ENCODE measurements around the gene SEMA4D.

DNA sequence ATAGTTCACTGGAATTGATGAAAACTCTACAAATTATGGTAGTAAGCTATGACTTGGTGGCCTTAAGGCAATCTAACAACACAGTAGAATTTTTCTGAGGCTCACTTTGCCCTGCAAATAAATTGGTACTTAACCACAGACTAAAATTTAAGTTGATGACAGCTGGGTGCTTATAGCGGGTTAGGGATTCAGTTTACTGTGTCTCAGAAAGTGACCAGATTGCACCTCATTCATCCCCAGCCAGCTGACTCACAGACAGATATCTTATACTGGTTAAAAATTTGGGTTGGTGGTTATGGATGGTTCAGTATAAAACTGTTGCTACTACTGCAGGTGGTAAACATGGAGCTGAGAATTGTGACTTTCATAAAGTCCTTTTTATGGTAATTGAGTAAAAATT, 184.1 kb downstream of the SEMA4D start:
- TF ChIP-seq, protein P1, sequence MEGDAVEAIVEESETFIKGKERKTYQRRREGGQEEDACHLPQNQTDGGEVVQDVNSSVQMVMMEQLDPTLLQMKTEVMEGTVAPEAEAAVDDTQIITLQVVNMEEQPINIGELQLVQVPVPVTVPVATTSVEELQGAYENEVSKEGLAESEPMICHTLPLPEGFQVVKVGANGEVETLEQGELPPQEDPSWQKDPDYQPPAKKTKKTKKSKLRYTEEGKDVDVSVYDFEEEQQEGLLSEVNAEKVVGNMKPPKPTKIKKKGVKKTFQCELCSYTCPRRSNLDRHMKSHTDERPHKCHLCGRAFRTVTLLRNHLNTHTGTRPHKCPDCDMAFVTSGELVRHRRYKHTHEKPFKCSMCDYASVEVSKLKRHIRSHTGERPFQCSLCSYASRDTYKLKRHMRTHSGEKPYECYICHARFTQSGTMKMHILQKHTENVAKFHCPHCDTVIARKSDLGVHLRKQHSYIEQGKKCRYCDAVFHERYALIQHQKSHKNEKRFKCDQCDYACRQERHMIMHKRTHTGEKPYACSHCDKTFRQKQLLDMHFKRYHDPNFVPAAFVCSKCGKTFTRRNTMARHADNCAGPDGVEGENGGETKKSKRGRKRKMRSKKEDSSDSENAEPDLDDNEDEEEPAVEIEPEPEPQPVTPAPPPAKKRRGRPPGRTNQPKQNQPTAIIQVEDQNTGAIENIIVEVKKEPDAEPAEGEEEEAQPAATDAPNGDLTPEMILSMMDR (IDR thresholded peaks at IDR 0.05; ENCODE audit: low read length): no peak
- TF ChIP-seq EZH2 (IDR thresholded peaks at IDR 0.05; ENCODE audit: borderline replicate concordance, low read length): no peak

Measured in OCI-LY1 (cell line).